Caco-2 (cell line): ENCODE data around the gene RPP25. TPM values are rescaled to one million over a fixed set of nuclear protein-coding genes. Genes with fewer than 3 reads are reported as not detected.

Experiments
- BruUV-seq: library from RNA; stranded (reverse); fragments of 400-500 nt; replicated peaks from 2 replicates; lab custom pipeline; 2021; lab: Mats Ljungman, UMichigan
- CTCF ChIA-PET: fragments of 300-600 bp; sonication (Branson Sonifier 250); formaldehyde crosslinking; loops from one replicate; lab custom pipeline; 2022; ENCODE audit warnings: antibody characterized with exemption; lab: Charles Lee
- POLR2A ChIA-PET: fragments of 300-600 bp; sonication (Branson Sonifier 250); formaldehyde crosslinking; loops from one replicate; lab custom pipeline; 2022; ENCODE audit warnings: antibody characterized with exemption; lab: Charles Lee
- DNase-seq, 2 experiments: peaks; one replicate each; pipeline versions ENCODE4 v3.0.0 to v3.0.0-alpha.2; 2020 to 2022
- H3K27me3 ChIP-seq: replicated peaks from 2 replicates; pipeline ENCODE4 v1.6.0; 2011; ENCODE audit warnings: low read length; ENCODE audit not compliant: control insufficient read depth, insufficient read depth
- H3K36me3 ChIP-seq: 2 replicates; pipeline ENCODE4 v1.5.1; 2011; ENCODE audit warnings: low read length; ENCODE audit not compliant: control insufficient read depth, insufficient read depth
- H3K4me1 ChIP-seq: fragments of 250-450 bp; sonication (Bioruptor Pico); 2 replicates; pipeline ENCODE4 v1.5.1; 2020; ENCODE audit warnings: mild to moderate bottlenecking
- H3K4me3 ChIP-seq: 2 replicates; pipeline ENCODE4 v1.5.1; 2011; ENCODE audit warnings: low read depth, mild to moderate bottlenecking, control low read depth, low read length
- H3K9me3 ChIP-seq: fragments of 250-450 bp; sonication (Bioruptor Pico); 2 replicates; pipeline ENCODE4 v1.5.1; 2020; ENCODE audit warnings: mild to moderate bottlenecking, moderate library complexity
- H3K27ac Mint-ChIP-seq: one replicate; pipeline ENCODE4 v1.8.0; 2022; ENCODE audit warnings: mixed read lengths; ENCODE audit not compliant: unreplicated experiment
- H3K27me3 Mint-ChIP-seq: one replicate; pipeline ENCODE4 v1.8.0; 2022; ENCODE audit warnings: mixed read lengths; ENCODE audit not compliant: insufficient read depth, unreplicated experiment
- H3K36me3 Mint-ChIP-seq: one replicate; pipeline ENCODE4 v1.8.0; 2022; ENCODE audit warnings: mild to moderate bottlenecking, mixed read lengths; ENCODE audit not compliant: insufficient read depth, unreplicated experiment
- H3K4me1 Mint-ChIP-seq: one replicate; pipeline ENCODE4 v1.8.0; 2022; ENCODE audit warnings: low read depth, mixed read lengths; ENCODE audit not compliant: unreplicated experiment
- H3K4me3 Mint-ChIP-seq: one replicate; pipeline ENCODE4 v1.8.0; 2022; ENCODE audit warnings: mild to moderate bottlenecking, moderate library complexity, mixed read lengths; ENCODE audit not compliant: unreplicated experiment
- H3K9me3 Mint-ChIP-seq: one replicate; pipeline ENCODE4 v1.8.0; 2022; ENCODE audit warnings: mixed read lengths; ENCODE audit not compliant: unreplicated experiment
- intact Hi-C: fragments of 100-400 bp; cut with micrococcal nuclease; formaldehyde crosslinking; loops from one replicate; pipeline ENCODE4 v1.10.0; 2022; ENCODE audit not compliant: unreplicated experiment
- total RNA-seq: library from RNA; stranded (reverse); gene quantifications from 2 replicates; pipeline ENCODE4 v1.2.3, GENCODE V29; 2022
- TF ChIP-seq, protein P1 (sequence below), 2 experiments: fragments of 200-600 bp in 1 of 2; IDR thresholded peaks; 1 replicate in 1 of 2; 2 replicates in 1 of 2; pipeline versions ENCODE4 v1.5.1 to v1.8.0; 2011 to 2022; ENCODE audit warnings: antibody characterized with exemption in 1 of 2, control low read depth in 1 of 2, inconsistent platforms in 1 of 2, low read depth in 1 of 2, low read length in 1 of 2, mild to moderate bottlenecking in 1 of 2, moderate library complexity in 1 of 2; ENCODE audit not compliant: insufficient read depth in 1 of 2, severe bottlenecking in 1 of 2, unreplicated experiment in 1 of 2

Gene RPP25
- total RNA-seq, 1 experiment from 2014 or later: 35.3 TPM

DNA sequence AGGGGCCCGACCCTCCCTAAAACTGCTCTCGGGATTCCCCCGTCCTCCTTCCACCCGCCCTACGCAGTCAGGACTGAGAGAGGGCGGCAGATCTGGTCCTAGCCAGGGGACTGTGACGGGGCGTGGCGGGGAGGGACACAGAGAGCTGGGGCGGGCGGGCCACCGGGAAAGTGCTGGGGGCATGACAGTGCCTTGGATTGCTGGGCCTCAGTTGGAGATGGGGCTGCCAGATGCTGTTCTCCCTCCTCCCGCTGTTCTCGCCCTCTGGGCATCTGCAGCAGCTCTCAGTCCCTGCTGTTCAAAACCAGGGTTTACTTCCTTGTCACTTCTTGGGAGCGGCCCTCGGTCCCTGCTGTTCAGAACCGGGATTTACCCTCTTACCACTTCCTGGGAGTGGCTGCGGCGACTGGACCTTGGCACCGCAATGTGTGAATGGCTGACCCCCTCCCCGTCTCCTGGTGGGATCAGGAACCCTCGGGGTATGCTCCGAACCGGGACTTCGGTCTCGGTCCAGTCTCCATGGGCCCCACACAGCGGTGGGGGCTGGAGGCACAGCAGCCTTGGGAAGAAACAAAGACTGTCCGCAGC lies 1.8 kb upstream of the RPP25 start:
- intact Hi-C loops: loop anchor here (5.0 kb wide), 1 partner anchor 244 kb away; the partner anchor contains the start of gene C15orf39
- TF ChIP-seq, protein P1, sequence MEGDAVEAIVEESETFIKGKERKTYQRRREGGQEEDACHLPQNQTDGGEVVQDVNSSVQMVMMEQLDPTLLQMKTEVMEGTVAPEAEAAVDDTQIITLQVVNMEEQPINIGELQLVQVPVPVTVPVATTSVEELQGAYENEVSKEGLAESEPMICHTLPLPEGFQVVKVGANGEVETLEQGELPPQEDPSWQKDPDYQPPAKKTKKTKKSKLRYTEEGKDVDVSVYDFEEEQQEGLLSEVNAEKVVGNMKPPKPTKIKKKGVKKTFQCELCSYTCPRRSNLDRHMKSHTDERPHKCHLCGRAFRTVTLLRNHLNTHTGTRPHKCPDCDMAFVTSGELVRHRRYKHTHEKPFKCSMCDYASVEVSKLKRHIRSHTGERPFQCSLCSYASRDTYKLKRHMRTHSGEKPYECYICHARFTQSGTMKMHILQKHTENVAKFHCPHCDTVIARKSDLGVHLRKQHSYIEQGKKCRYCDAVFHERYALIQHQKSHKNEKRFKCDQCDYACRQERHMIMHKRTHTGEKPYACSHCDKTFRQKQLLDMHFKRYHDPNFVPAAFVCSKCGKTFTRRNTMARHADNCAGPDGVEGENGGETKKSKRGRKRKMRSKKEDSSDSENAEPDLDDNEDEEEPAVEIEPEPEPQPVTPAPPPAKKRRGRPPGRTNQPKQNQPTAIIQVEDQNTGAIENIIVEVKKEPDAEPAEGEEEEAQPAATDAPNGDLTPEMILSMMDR (IDR thresholded peaks at IDR 0.05; ENCODE audit: insufficient read depth in 1 of 2, low read depth in 1 of 2, low read length in 1 of 2, severe bottlenecking in 1 of 2, unreplicated experiment in 1 of 2): no peak
- Mint-ChIP-seq H3K27ac (no peak overlapping the region), H3K36me3 (peaks cover 18% of the 10 kb centered on the region), H3K4me1 (no peaks in the 10 kb centered on the region), H3K27me3 (no peaks in the 10 kb centered on the region), H3K9me3 (no peaks in the 10 kb centered on the region), H3K4me3 (peak overlapping the region; percentile 87)
- Histone ChIP-seq H3K9me3 (no peaks in the 10 kb centered on the region), H3K36me3 (no peaks in the 10 kb centered on the region), H3K4me1 (peaks cover 14% of the 10 kb centered on the region), H3K27me3 (no peaks in the 10 kb centered on the region), H3K4me3 (no peak overlapping the region)
- DNase-seq: peak; percentile 44 to 62
- POLR2A ChIA-PET: interaction anchor here (0.6 kb wide), 1 partner anchor 244 kb away, joined by 3 read pairs; no protein-coding TSS in a partner anchor
- CTCF ChIA-PET: interaction anchor here (0.6 to 1.0 kb wide), 3 partner anchors 89 to 178 kb away, joined by 3 to 4 read pairs (median 3); partner anchors contain the start of gene CSK
- BruUV-seq: no TSS peak

DNA sequence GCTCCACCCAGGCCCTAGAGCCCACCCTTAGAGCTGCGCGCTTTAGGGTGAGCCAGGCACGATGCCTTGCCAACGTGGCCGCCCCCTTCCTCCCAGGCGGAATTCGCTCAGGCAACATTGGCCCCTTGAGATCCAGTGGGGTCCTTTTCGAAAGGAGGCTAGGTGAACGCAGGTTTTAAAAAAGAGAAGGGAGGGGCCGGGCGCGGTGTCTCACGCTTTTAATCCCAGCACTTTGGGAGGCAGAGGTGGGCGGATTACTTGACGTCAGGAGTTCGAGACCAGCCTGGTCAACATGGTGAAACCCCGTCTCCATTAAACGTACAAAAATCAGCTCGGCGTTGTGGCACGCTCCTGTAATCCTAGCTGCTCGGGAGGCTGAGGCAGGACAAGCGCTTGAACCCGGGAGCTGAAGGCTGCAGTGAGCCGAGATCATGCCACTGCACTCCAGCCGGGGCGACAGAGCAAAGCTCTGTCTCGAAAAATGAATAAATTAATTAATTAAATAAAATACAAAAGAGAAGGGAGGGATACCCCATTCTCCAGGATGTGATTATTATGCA lies 984 bp upstream of the RPP25 start:
- intact Hi-C loops: loop anchor here (5.0 kb wide), 1 partner anchor 245 kb away; the partner anchor contains the start of gene C15orf39
- CTCF ChIA-PET: interaction anchor here (0.9 to 2.5 kb wide), 8 partner anchors 20 to 188 kb away, joined by 3 to 11 read pairs (median 4); partner anchors contain the start of genes COX5A, CSK, FAM219B and PPCDC
- no peaks in the 10 kb centered on the region for H3K36me3 ChIP-seq
- peaks cover 14% of the 10 kb centered on the region for H3K4me1 ChIP-seq
- TF ChIP-seq, protein P1 (IDR thresholded peaks at IDR 0.05; ENCODE audit: insufficient read depth in 1 of 2, low read depth in 1 of 2, low read length in 1 of 2, severe bottlenecking in 1 of 2, unreplicated experiment in 1 of 2): no peak
- Mint-ChIP-seq H3K27me3 (no peaks in the 10 kb centered on the region), H3K27ac (peak overlapping the region; percentile 70), H3K4me1 (no peaks in the 10 kb centered on the region), H3K4me3 (peak overlapping the region; percentile 87), H3K36me3 (peaks cover 18% of the 10 kb centered on the region), H3K9me3 (no peaks in the 10 kb centered on the region)
- H3K27me3 ChIP-seq: no peaks in the 10 kb centered on the region
- H3K4me3 ChIP-seq: peak overlapping the region; percentile 56
- BruUV-seq: no TSS peak
- POLR2A ChIA-PET: interaction anchor here (0.7 to 1.6 kb wide), 7 partner anchors 20 to 503 kb away, joined by 3 to 12 read pairs (median 5); partner anchors contain the start of genes COX5A, FAM219B, MAN2C1 and SCAMP5
- H3K9me3 ChIP-seq: no peaks in the 10 kb centered on the region
- peak in 1 of 2 experiments; percentile 53 for DNase-seq
